GM12878 (cell line): ENCODE measurements around the gene HS6ST3.

Experiments used
- EP300 ChIP-seq, 2 experiments: fragments of 150-350 bp in 1 of 2; IDR thresholded peaks; 2 replicates each; pipeline ENCODE4 v1.6.1; 2011 to 2012; ENCODE audit warnings: low read depth in 2 of 2, low read length in 2 of 2, borderline replicate concordance in 1 of 2, improper control_type of control experiment in 1 of 2, inconsistent platforms in 1 of 2; ENCODE audit not compliant: control insufficient read depth in 1 of 2
- EZH2 ChIP-seq: IDR thresholded peaks from 2 replicates; pipeline ENCODE4 v1.6.1; 2012; ENCODE audit warnings: low read depth, mild to moderate bottlenecking, control low read depth, inconsistent platforms, low read length, borderline replicate concordance; ENCODE audit not compliant: control insufficient read depth
- KAT2A ChIP-seq: conservative IDR thresholded peaks from 2 replicates; pipeline ENCODE4 v1.6.1; 2011; ENCODE audit warnings: low read depth, low read length; ENCODE audit not compliant: control insufficient read depth
- MTA2 ChIP-seq: fragments of 450-650 bp; IDR thresholded peaks from 2 replicates; pipeline ENCODE4 v1.6.1; 2016; ENCODE audit warnings: low read depth, mild to moderate bottlenecking, moderate library complexity
- NFYB ChIP-seq: IDR thresholded peaks from 2 replicates; pipeline ENCODE4 v1.6.1; 2011; ENCODE audit warnings: low read depth, mild to moderate bottlenecking, low read length, improper control_type of control experiment, moderate library complexity; ENCODE audit not compliant: insufficient read depth
- POLR2A ChIP-seq: IDR thresholded peaks from 2 replicates; pipeline ENCODE4 v1.6.1; 2011; ENCODE audit warnings: low read depth, mild to moderate bottlenecking, low read length
- SUZ12 ChIP-seq: fragments of 200-600 bp; sonication (generic); IDR thresholded peaks from one replicate; pipeline ENCODE4 v1.6.1; 2018; ENCODE audit warnings: antibody characterized with exemption, mild to moderate bottlenecking; ENCODE audit not compliant: unreplicated experiment
- TF ChIP-seq, protein P1 (sequence below), 3 experiments: IDR thresholded peaks in 2 of 3; conservative IDR thresholded peaks in 1 of 3; 2 replicates each; pipeline ENCODE4 v1.5.1; 2011; ENCODE audit warnings: low read depth in 3 of 3, low read length in 3 of 3, mild to moderate bottlenecking in 3 of 3, control low read depth in 2 of 3, moderate library complexity in 2 of 3, inconsistent platforms in 1 of 3, mixed read lengths in 1 of 3; ENCODE audit not compliant: control insufficient read depth in 2 of 3, insufficient read depth in 1 of 3; ENCODE audit errors: extremely low read depth in 1 of 3
- TF ChIP-seq, protein P2 (sequence below): fragments of 450-650 bp; IDR thresholded peaks from 2 replicates; pipeline ENCODE4 v1.6.1; 2017; ENCODE audit warnings: mild to moderate bottlenecking
- TF ChIP-seq, protein P3 (sequence below): IDR thresholded peaks from 2 replicates; pipeline ENCODE4 v1.6.1; 2012; ENCODE audit warnings: low read depth, low read length, improper control_type of control experiment
- TF ChIP-seq, protein P4 (sequence below): fragments of 150-350 bp; IDR thresholded peaks from 2 replicates; pipeline ENCODE4 v1.6.1; 2014; ENCODE audit warnings: mild to moderate bottlenecking, low read depth, low read length
- TF ChIP-seq, protein P5 (sequence below): fragments of 450-650 bp; formaldehyde crosslinking; IDR thresholded peaks from 2 replicates; pipeline ENCODE4 v1.4.0; 2020; ENCODE audit warnings: mild to moderate bottlenecking, moderate library complexity
- TF ChIP-seq, protein P6 (sequence below): IDR thresholded peaks from 2 replicates; pipeline ENCODE4 v1.6.1; 2011; ENCODE audit warnings: mild to moderate bottlenecking, low read depth, low read length, moderate library complexity; ENCODE audit not compliant: insufficient replicate concordance

DNA sequence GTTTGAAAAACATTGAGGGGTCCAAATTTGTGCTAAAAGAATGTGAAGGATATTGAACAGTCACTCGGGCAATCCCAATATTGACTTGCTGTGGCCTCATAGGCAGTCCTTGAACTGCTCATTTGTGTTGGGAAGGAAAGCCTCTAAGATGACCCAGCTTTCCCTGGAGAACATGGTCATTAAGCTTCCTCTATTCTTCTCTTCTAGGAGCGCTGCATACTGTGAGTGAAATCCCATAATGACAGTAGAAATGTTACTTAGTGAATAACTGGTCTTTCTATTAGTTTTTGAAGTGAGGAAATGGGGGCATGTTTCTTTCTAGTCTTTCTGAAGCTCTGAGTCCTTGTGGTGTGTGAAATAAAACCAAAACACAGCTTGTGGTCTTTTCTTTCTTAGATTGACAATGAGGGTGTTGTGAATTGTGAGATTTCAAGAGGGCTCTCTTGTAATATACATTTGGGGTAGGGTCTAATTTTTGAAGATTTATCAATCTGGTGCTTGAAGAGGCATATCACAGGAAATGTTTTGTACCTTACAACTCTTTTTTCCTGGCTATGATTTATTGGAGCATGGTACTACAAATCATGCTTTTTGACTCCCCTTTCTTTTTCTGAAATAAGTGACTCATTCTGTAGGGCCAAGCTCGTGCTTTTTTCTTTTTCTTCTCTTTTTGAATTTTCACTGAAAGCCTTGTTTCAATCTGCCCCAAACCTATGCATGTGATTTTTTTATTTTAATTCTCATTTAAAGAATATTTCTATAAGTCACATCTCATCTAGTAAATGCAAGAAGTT lies 653.6 kb downstream of the HS6ST3 start:
- no peak for TF ChIP-seq MTA2
- TF ChIP-seq, protein P1, sequence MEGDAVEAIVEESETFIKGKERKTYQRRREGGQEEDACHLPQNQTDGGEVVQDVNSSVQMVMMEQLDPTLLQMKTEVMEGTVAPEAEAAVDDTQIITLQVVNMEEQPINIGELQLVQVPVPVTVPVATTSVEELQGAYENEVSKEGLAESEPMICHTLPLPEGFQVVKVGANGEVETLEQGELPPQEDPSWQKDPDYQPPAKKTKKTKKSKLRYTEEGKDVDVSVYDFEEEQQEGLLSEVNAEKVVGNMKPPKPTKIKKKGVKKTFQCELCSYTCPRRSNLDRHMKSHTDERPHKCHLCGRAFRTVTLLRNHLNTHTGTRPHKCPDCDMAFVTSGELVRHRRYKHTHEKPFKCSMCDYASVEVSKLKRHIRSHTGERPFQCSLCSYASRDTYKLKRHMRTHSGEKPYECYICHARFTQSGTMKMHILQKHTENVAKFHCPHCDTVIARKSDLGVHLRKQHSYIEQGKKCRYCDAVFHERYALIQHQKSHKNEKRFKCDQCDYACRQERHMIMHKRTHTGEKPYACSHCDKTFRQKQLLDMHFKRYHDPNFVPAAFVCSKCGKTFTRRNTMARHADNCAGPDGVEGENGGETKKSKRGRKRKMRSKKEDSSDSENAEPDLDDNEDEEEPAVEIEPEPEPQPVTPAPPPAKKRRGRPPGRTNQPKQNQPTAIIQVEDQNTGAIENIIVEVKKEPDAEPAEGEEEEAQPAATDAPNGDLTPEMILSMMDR (IDR thresholded peaks at IDR 0.05 in 2 of 3, conservative IDR thresholded peaks at IDR 0.05 in 1 of 3; ENCODE audit: control insufficient read depth in 2 of 3, extremely low read depth in 1 of 3, insufficient read depth in 1 of 3, low read depth in 3 of 3, low read length in 3 of 3) = no peak
- TF ChIP-seq KAT2A = no peak
- TF ChIP-seq, protein P2, sequence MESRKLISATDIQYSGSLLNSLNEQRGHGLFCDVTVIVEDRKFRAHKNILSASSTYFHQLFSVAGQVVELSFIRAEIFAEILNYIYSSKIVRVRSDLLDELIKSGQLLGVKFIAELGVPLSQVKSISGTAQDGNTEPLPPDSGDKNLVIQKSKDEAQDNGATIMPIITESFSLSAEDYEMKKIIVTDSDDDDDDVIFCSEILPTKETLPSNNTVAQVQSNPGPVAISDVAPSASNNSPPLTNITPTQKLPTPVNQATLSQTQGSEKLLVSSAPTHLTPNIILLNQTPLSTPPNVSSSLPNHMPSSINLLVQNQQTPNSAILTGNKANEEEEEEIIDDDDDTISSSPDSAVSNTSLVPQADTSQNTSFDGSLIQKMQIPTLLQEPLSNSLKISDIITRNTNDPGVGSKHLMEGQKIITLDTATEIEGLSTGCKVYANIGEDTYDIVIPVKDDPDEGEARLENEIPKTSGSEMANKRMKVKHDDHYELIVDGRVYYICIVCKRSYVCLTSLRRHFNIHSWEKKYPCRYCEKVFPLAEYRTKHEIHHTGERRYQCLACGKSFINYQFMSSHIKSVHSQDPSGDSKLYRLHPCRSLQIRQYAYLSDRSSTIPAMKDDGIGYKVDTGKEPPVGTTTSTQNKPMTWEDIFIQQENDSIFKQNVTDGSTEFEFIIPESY = no peak
- TF ChIP-seq, protein P3, sequence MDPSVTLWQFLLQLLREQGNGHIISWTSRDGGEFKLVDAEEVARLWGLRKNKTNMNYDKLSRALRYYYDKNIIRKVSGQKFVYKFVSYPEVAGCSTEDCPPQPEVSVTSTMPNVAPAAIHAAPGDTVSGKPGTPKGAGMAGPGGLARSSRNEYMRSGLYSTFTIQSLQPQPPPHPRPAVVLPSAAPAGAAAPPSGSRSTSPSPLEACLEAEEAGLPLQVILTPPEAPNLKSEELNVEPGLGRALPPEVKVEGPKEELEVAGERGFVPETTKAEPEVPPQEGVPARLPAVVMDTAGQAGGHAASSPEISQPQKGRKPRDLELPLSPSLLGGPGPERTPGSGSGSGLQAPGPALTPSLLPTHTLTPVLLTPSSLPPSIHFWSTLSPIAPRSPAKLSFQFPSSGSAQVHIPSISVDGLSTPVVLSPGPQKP = no peak
- no peak for TF ChIP-seq EP300 (IDR thresholded peaks at IDR 0.05; ENCODE audit: borderline replicate concordance in 1 of 2, control insufficient read depth in 1 of 2, low read depth in 2 of 2, low read length in 2 of 2)
- no peak for TF ChIP-seq EZH2
- TF ChIP-seq, protein P4, sequence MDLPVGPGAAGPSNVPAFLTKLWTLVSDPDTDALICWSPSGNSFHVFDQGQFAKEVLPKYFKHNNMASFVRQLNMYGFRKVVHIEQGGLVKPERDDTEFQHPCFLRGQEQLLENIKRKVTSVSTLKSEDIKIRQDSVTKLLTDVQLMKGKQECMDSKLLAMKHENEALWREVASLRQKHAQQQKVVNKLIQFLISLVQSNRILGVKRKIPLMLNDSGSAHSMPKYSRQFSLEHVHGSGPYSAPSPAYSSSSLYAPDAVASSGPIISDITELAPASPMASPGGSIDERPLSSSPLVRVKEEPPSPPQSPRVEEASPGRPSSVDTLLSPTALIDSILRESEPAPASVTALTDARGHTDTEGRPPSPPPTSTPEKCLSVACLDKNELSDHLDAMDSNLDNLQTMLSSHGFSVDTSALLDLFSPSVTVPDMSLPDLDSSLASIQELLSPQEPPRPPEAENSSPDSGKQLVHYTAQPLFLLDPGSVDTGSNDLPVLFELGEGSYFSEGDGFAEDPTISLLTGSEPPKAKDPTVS = no peak
- TF ChIP-seq POLR2A = no peak
- TF ChIP-seq NFYB = no peak
- TF ChIP-seq, protein P5, sequence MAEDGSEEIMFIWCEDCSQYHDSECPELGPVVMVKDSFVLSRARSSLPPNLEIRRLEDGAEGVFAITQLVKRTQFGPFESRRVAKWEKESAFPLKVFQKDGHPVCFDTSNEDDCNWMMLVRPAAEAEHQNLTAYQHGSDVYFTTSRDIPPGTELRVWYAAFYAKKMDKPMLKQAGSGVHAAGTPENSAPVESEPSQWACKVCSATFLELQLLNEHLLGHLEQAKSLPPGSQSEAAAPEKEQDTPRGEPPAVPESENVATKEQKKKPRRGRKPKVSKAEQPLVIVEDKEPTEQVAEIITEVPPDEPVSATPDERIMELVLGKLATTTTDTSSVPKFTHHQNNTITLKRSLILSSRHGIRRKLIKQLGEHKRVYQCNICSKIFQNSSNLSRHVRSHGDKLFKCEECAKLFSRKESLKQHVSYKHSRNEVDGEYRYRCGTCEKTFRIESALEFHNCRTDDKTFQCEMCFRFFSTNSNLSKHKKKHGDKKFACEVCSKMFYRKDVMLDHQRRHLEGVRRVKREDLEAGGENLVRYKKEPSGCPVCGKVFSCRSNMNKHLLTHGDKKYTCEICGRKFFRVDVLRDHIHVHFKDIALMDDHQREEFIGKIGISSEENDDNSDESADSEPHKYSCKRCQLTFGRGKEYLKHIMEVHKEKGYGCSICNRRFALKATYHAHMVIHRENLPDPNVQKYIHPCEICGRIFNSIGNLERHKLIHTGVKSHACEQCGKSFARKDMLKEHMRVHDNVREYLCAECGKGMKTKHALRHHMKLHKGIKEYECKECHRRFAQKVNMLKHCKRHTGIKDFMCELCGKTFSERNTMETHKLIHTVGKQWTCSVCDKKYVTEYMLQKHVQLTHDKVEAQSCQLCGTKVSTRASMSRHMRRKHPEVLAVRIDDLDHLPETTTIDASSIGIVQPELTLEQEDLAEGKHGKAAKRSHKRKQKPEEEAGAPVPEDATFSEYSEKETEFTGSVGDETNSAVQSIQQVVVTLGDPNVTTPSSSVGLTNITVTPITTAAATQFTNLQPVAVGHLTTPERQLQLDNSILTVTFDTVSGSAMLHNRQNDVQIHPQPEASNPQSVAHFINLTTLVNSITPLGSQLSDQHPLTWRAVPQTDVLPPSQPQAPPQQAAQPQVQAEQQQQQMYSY (CRISPR knock-in tag) = no peak
- TF ChIP-seq, protein P6, sequence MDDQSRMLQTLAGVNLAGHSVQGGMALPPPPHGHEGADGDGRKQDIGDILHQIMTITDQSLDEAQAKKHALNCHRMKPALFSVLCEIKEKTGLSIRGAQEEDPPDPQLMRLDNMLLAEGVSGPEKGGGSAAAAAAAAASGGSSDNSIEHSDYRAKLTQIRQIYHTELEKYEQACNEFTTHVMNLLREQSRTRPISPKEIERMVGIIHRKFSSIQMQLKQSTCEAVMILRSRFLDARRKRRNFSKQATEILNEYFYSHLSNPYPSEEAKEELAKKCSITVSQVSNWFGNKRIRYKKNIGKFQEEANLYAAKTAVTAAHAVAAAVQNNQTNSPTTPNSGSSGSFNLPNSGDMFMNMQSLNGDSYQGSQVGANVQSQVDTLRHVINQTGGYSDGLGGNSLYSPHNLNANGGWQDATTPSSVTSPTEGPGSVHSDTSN = no peak
- TF ChIP-seq SUZ12 = no peak
